H1 (cell line): ENCODE data around the gene KLHL26. TPM values are rescaled to one million over a fixed set of nuclear protein-coding genes. Genes with fewer than 3 reads are reported as not detected.
A peak's percentile ranks its signal among the peaks of the same experiment; 100 is the strongest.

Experiments used
- CTCF ChIA-PET: fragments of 300-600 bp; sonication (Branson Sonifier 250); formaldehyde crosslinking; loops from one replicate; lab custom pipeline; 2021; ENCODE audit not compliant: partially characterized antibody; lab: Charles Lee
- POLR2A ChIA-PET: fragments of 300-600 bp; sonication (Branson Sonifier 250); formaldehyde crosslinking; loops from one replicate; lab custom pipeline; 2021; ENCODE audit warnings: inconsistent platforms; ENCODE audit not compliant: partially characterized antibody; lab: Charles Lee
- DNase-seq, 2 experiments: peaks; one replicate each; pipeline versions ENCODE4 v3.0.0 to v3.0.0-alpha.2; 2010 to 2022; ENCODE audit warnings: low spot score in 2 of 2, low read depth in 1 of 2, mixed read lengths in 1 of 2
- FAIRE-seq: peaks from 2 replicates; lab custom pipeline; 2011; peaks lifted over from hg19 to GRCh38; lab: Jason Lieb, UNC
- H2AFZ ChIP-seq: 2 replicates; pipeline ENCODE4 v1.8.1; 2012; ENCODE audit warnings: low read length, inconsistent platforms
- H2AK5ac ChIP-seq: 2 replicates; pipeline ENCODE4 v1.6.1; 2013; ENCODE audit warnings: low read depth, low read length
- H2BK120ac ChIP-seq: replicated peaks from 2 replicates; pipeline ENCODE3; 2013; ENCODE audit warnings: low read depth, low read length, inconsistent platforms
- H2BK12ac ChIP-seq: 2 replicates; pipeline ENCODE4 v1.6.1; 2013; ENCODE audit warnings: low read depth, low read length
- H2BK15ac ChIP-seq: 2 replicates; pipeline ENCODE4 v1.6.1; 2013; ENCODE audit warnings: low read length
- H2BK20ac ChIP-seq: 2 replicates; pipeline ENCODE4 v1.6.1; 2013; ENCODE audit warnings: low read length
- H2BK5ac ChIP-seq: 2 replicates; pipeline ENCODE4 v1.6.1; 2013; ENCODE audit warnings: low read depth, low read length
- H3K14ac ChIP-seq: 2 replicates; pipeline ENCODE4 v1.6.1; 2013; ENCODE audit warnings: inconsistent platforms; ENCODE audit not compliant: insufficient read length
- H3K18ac ChIP-seq: 2 replicates; pipeline ENCODE4 v1.6.1; 2013; ENCODE audit warnings: low read length; ENCODE audit errors: extremely low read depth
- H3K23ac ChIP-seq: 2 replicates; pipeline ENCODE4 v1.6.1; 2013; ENCODE audit warnings: inconsistent platforms; ENCODE audit not compliant: insufficient read length
- H3K23me2 ChIP-seq: 2 replicates; pipeline ENCODE4 v1.6.1; 2013; ENCODE audit warnings: low read depth, low read length
- H3K27ac ChIP-seq: 2 replicates; pipeline ENCODE4 v1.6.1; 2011; ENCODE audit warnings: low read depth, low read length, inconsistent platforms
- H3K27me3 ChIP-seq, 4 experiments: replicated peaks in 1 of 4; 1 replicate in 1 of 4; 2 replicates in 3 of 4; pipeline versions ENCODE4 v1.6.1 to v1.8.1; 2011 to 2013; ENCODE audit warnings: low read length in 3 of 4, mild to moderate bottlenecking in 3 of 4, inconsistent platforms in 2 of 4, mixed read lengths in 2 of 4, moderate library complexity in 1 of 4; ENCODE audit not compliant: control insufficient read depth in 3 of 4, insufficient read depth in 3 of 4; ENCODE audit errors: extremely low read depth in 1 of 4
- H3K36me3 ChIP-seq, 4 experiments: 2 replicates each; pipeline versions ENCODE4 v1.6.1 to v1.8.1; 2011 to 2013; ENCODE audit warnings: mild to moderate bottlenecking in 4 of 4, low read length in 3 of 4, moderate library complexity in 2 of 4, control low read depth in 1 of 4, inconsistent platforms in 1 of 4; ENCODE audit not compliant: insufficient read depth in 4 of 4, control insufficient read depth in 2 of 4
- H3K4ac ChIP-seq: replicated peaks from 2 replicates; pipeline ENCODE3; 2013; ENCODE audit warnings: low read length, low read depth, mixed read lengths, inconsistent platforms; ENCODE audit not compliant: insufficient read length
- H3K4me1 ChIP-seq, 4 experiments: replicated peaks in 1 of 4; 1 replicate in 1 of 4; 2 replicates in 3 of 4; pipeline versions ENCODE4 v1.6.1 to v1.8.1; 2011 to 2013; ENCODE audit warnings: low read length in 3 of 4, inconsistent platforms in 2 of 4, mixed read lengths in 1 of 4; ENCODE audit not compliant: insufficient read depth in 4 of 4, control insufficient read depth in 3 of 4
- H3K4me2 ChIP-seq, 2 experiments: 2 replicates each; pipeline versions ENCODE4 v1.6.1 to v1.8.1; 2011 to 2013; ENCODE audit warnings: low read depth in 2 of 2, low read length in 2 of 2, control low read depth in 1 of 2, inconsistent platforms in 1 of 2, mild to moderate bottlenecking in 1 of 2; ENCODE audit not compliant: insufficient read depth in 1 of 2
- H3K4me3 ChIP-seq, 4 experiments: fragments of 200-600, 300-600 bp in 1 of 4; sonication (generic), shearing (Covaris generic), sonication (Bioruptor Twin) in 1 of 4; 2 replicates each; pipeline versions ENCODE4 v1.5.1 to v1.8.1; 2011 to 2016; ENCODE audit warnings: low read length in 4 of 4, low read depth in 3 of 4, control low read depth in 2 of 4, inconsistent platforms in 2 of 4, mild to moderate bottlenecking in 2 of 4, mixed read lengths in 1 of 4, moderate library complexity in 1 of 4; ENCODE audit not compliant: insufficient read depth in 2 of 4; ENCODE audit errors: extremely low read depth in 1 of 4
- H3K56ac ChIP-seq: replicated peaks from 2 replicates; pipeline ENCODE3; 2013; ENCODE audit warnings: low read depth, mild to moderate bottlenecking, mixed read lengths, low read length, inconsistent platforms; ENCODE audit not compliant: insufficient read length
- H3K79me1 ChIP-seq: 2 replicates; pipeline ENCODE4 v1.6.1; 2013; ENCODE audit warnings: low read depth, low read length, control low read depth
- H3K79me2 ChIP-seq, 2 experiments: 2 replicates each; pipeline versions ENCODE4 v1.6.1 to v1.8.1; 2012 to 2013; ENCODE audit warnings: low read length in 2 of 2, mild to moderate bottlenecking in 2 of 2, inconsistent platforms in 1 of 2; ENCODE audit not compliant: insufficient read depth in 2 of 2, control insufficient read depth in 1 of 2
- H3K9ac ChIP-seq, 4 experiments: replicated peaks in 1 of 4; 1 replicate in 1 of 4; 2 replicates in 3 of 4; pipeline versions ENCODE4 v1.6.1 to v1.8.1; 2011 to 2013; ENCODE audit warnings: low read depth in 3 of 4, low read length in 3 of 4, control low read depth in 2 of 4, mild to moderate bottlenecking in 2 of 4, moderate library complexity in 2 of 4, inconsistent platforms in 1 of 4; ENCODE audit errors: extremely low read depth in 1 of 4
- H3K9me3 ChIP-seq, 2 experiments: 2 replicates each; pipeline versions ENCODE4 v1.6.1 to v1.8.1; 2012 to 2013; ENCODE audit warnings: mild to moderate bottlenecking in 2 of 2, moderate library complexity in 2 of 2, control low read depth in 1 of 2, inconsistent platforms in 1 of 2, low read depth in 1 of 2, low read length in 1 of 2, mixed read lengths in 1 of 2; ENCODE audit not compliant: insufficient read depth in 2 of 2
- H4K20me1 ChIP-seq, 2 experiments: replicated peaks in 1 of 2; 2 replicates each; pipeline versions ENCODE3 to v1.8.1; 2011 to 2013; ENCODE audit warnings: inconsistent platforms in 2 of 2, low read length in 2 of 2, mild to moderate bottlenecking in 1 of 2; ENCODE audit not compliant: insufficient read depth in 2 of 2, control insufficient read depth in 1 of 2
- H4K5ac ChIP-seq: 2 replicates; pipeline ENCODE4 v1.6.1; 2013; ENCODE audit warnings: low read length, low read depth, mixed read lengths, inconsistent platforms; ENCODE audit not compliant: insufficient read length
- H4K8ac ChIP-seq: 2 replicates; pipeline ENCODE4 v1.8.0; 2013; ENCODE audit warnings: mild to moderate bottlenecking, moderate library complexity, low read length, inconsistent platforms; ENCODE audit not compliant: insufficient read depth; ENCODE audit errors: extremely low read depth
- H4K91ac ChIP-seq: replicated peaks from 2 replicates; pipeline ENCODE3; 2013; ENCODE audit warnings: low read length, mixed read lengths, inconsistent platforms; ENCODE audit not compliant: insufficient read length
- BACH1 ChIP-seq: IDR thresholded peaks from 2 replicates; pipeline ENCODE4 v1.6.1; 2012; ENCODE audit warnings: low read length, improper control_type of control experiment
- EP300 ChIP-seq, 2 experiments: IDR thresholded peaks; 1 replicate in 1 of 2; 2 replicates in 1 of 2; pipeline ENCODE4 v1.6.1; 2011 to 2012; ENCODE audit warnings: low read depth in 2 of 2, low read length in 2 of 2, mild to moderate bottlenecking in 2 of 2, borderline replicate concordance in 1 of 2, inconsistent platforms in 1 of 2, moderate library complexity in 1 of 2
- NRF1 ChIP-seq: IDR thresholded peaks from 2 replicates; pipeline ENCODE4 v1.6.1; 2011; ENCODE audit warnings: mild to moderate bottlenecking, low read depth, low read length, improper control_type of control experiment
- RFX5 ChIP-seq: IDR thresholded peaks from 2 replicates; pipeline ENCODE4 v1.6.1; 2011; ENCODE audit warnings: low read depth, low read length, improper control_type of control experiment, borderline replicate concordance
- SIX5 ChIP-seq: IDR thresholded peaks from 2 replicates; pipeline ENCODE4 v1.6.1; 2011; ENCODE audit warnings: mild to moderate bottlenecking, low read depth, low read length
- SP2 ChIP-seq: IDR thresholded peaks from 2 replicates; pipeline ENCODE4 v1.6.1; 2012; ENCODE audit warnings: mild to moderate bottlenecking, low read length, inconsistent platforms
- WGBS, 2 experiments: shearing (Covaris generic) in 1 of 2; methylation state at CpG; one replicate each; pipeline versions ENCODE4 v1.1.6 to v1.1.7; 2013 to 2015; ENCODE audit warnings: low lambda C conversion rate in 2 of 2, mixed read lengths in 2 of 2, inconsistent platforms in 1 of 2, low coverage in 1 of 2, missing lambda C conversion rate in 1 of 2; ENCODE audit not compliant: insufficient replicate concordance in 2 of 2, insufficient coverage in 1 of 2, insufficient read length in 1 of 2; ENCODE audit errors: extremely low coverage in 1 of 2, missing lambda C conversion rate in 1 of 2; 5-methylcytosine and 5-hydroxymethylcytosine counted together
- long read RNA-seq, 2 experiments: library from RNA in 1 of 2; library from capped mRNA in 1 of 2; stranded (forward); transcript quantifications; one replicate each; pipeline ENCODE4 v2.0.0, GENCODE V29; 2021; ENCODE audit warnings: inconsistent platforms in 1 of 2
- polyA minus RNA-seq, 3 experiments: library from RNA; depleted of rRNA, polyadenylated mRNA; stranded (reverse); fragments of >200 nt; gene quantifications; 1 replicate in 2 of 3; 2 replicates in 1 of 3; pipeline ENCODE4 v1.2.3, GENCODE V29; 2011
- polyA plus RNA-seq, 7 experiments: library from polyadenylated mRNA; depleted of rRNA in 3 of 7; stranded (reverse) in 5 of 7; unstranded in 2 of 7; fragments of >200 nt in 5 of 7; fragments of 200-250 nt in 2 of 7; gene quantifications; 1 replicate in 5 of 7; 2 replicates in 1 of 7; 4 replicates in 1 of 7; pipeline versions ENCODE4 v1.2.1 to v1.2.3, GENCODE V29; 2011 to 2013; ENCODE audit warnings: missing spikeins in 2 of 7, mixed read lengths in 2 of 7
- total RNA-seq: library from RNA; stranded (reverse); fragmentation: NEBNext Ultra II Directional; extraction: Animal tissue kit (Norgen Biotek cat#: 25700); gene quantifications from 2 replicates; pipeline ENCODE4 v1.2.1, GENCODE V29; 2021

Gene KLHL26, protein sequence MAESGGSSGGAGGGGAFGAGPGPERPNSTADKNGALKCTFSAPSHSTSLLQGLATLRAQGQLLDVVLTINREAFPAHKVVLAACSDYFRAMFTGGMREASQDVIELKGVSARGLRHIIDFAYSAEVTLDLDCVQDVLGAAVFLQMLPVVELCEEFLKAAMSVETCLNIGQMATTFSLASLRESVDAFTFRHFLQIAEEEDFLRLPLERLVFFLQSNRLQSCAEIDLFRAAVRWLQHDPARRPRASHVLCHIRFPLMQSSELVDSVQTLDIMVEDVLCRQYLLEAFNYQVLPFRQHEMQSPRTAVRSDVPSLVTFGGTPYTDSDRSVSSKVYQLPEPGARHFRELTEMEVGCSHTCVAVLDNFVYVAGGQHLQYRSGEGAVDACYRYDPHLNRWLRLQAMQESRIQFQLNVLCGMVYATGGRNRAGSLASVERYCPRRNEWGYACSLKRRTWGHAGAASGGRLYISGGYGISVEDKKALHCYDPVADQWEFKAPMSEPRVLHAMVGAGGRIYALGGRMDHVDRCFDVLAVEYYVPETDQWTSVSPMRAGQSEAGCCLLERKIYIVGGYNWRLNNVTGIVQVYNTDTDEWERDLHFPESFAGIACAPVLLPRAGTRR
- 8.8 and 9.0 TPM in 2 replicates for total RNA-seq
- polyA plus RNA-seq (2011; rRNA removed): 2.2 and 6.7 TPM in 2 replicates
- 5.5 TPM for polyA plus RNA-seq (2011; cell fraction: cytosol; rRNA removed)
- 6.8 TPM for polyA plus RNA-seq (2011; cell fraction: nucleus; rRNA removed)
- 4.9 to 9.1 TPM (median 6.0 TPM) in 4 replicates for polyA plus RNA-seq (2012, experiment 1 of 2)
- 5.2 TPM for polyA plus RNA-seq (2012, experiment 2 of 2)
- polyA plus RNA-seq (2013, experiment 1 of 2): 4.2 TPM
- 4.0 TPM for polyA plus RNA-seq (2013, experiment 2 of 2)
- polyA minus RNA-seq (2011; rRNA and poly(A)+ RNA removed): 6.3 and 8.8 TPM in 2 replicates
- polyA minus RNA-seq (2011; cell fraction: cytosol; rRNA and poly(A)+ RNA removed): 11.4 TPM
- 3.9 TPM for polyA minus RNA-seq (2011; cell fraction: nucleus; rRNA and poly(A)+ RNA removed)
- long read RNA-seq, experiment 1, full-length matches to known transcripts: 1 of 9 reads
- long read RNA-seq, experiment 1, partial matches to known transcripts: 0 of 9 reads
- long read RNA-seq, experiment 1, other reads (novel, unspliced or antisense): 8 of 9 reads
- long read RNA-seq, experiment 2: 0 reads

GRCh38 chr19:18636969-18637629 lies at the start of gene KLHL26:
Gene KLHL26 (plus strand): TSS chr19:18637028. CDS start chr19:18637055, 27 bp downstream.
- peak within 1 kb of the TSS; percentile 19 for H4K5ac ChIP-seq
- H2BK120ac ChIP-seq: no peak within 1 kb of the TSS
- CTCF ChIA-PET: no interaction called here
- H2BK5ac ChIP-seq: peak within 1 kb of the TSS; percentile 83; the same call in 1 of the 2 replicates
- H3K23ac ChIP-seq: no peak within 1 kb of the TSS
- no peak for FAIRE-seq
- H2BK15ac ChIP-seq: 0 out of 2 replicates have a peak within 1 kb of the TSS, but pooled peaks have one; percentile 88
- H3K14ac ChIP-seq: no peak within 1 kb of the TSS
- no peaks in the 10 kb centered on the region for H3K36me3 ChIP-seq
- peak within 1 kb of the TSS; percentile 59 to 72 (median 65) for H3K9ac ChIP-seq
- H2BK20ac ChIP-seq: 0 out of 2 replicates have a peak within 1 kb of the TSS, but pooled peaks have one; percentile 18
- POLR2A ChIA-PET: no interaction called here
- H3K56ac ChIP-seq: no peak within 1 kb of the TSS
- H3K4me1 ChIP-seq: peaks cover 4 to 9% (median 4%) of the 10 kb centered on the region in 4 experiments; a peak in 5 of 7 replicates
- peaks cover 0 to 11% (median 5%) of the 10 kb centered on the region in 4 experiments; a peak in 4 of 7 replicates for H3K27me3 ChIP-seq
- H3K79me2 ChIP-seq: peaks cover 4% of the 10 kb centered on the region in 2 experiments
- no peak for DNase-seq
- peaks cover 0 to 9% of the 10 kb centered on the region in 2 experiments for H4K20me1 ChIP-seq
- no peak within 1 kb of the TSS for H2AK5ac ChIP-seq
- H3K4ac ChIP-seq: peak within 1 kb of the TSS; percentile 69
- peak within 1 kb of the TSS; percentile 65; the same call in 1 of the 2 replicates for H3K27ac ChIP-seq
- H2AFZ ChIP-seq: 0 out of 2 replicates have a peak within 1 kb of the TSS, but pooled peaks have one; percentile 36
- H3K79me1 ChIP-seq: peaks cover 7% of the 10 kb centered on the region
- WGBS, 2 experiments: 14% methylated on average over 17 of the region's 47 CpGs; no CpG with 5 or more reads in 1 of the 2 experiments
- peak within 1 kb of the TSS; percentile 87 for H3K18ac ChIP-seq
- peaks cover 8% of the 10 kb centered on the region; the same call in 1 of the 2 replicates for H3K23me2 ChIP-seq
- peak within 1 kb of the TSS; percentile 73 for H4K91ac ChIP-seq
- H3K9me3 ChIP-seq: no peaks in the 10 kb centered on the region
- peak within 1 kb of the TSS; percentile 52 to 99 for H3K4me2 ChIP-seq
- peak within 1 kb of the TSS; percentile 63 to 100 (median 93) for H3K4me3 ChIP-seq
- H2BK12ac ChIP-seq: peak within 1 kb of the TSS; percentile 80; the same call in 1 of the 2 replicates
- H4K8ac ChIP-seq: peak within 1 kb of the TSS; percentile 98
- TF ChIP-seq SIX5 (no peak), SP2 (no peak), EP300 (IDR thresholded peaks at IDR 0.05; ENCODE audit: borderline replicate concordance in 1 of 2, low read depth in 2 of 2, low read length in 2 of 2) (no peak), BACH1 (no peak), NRF1 (no peak), RFX5 (no peak)
